Measurements from ENCODE around the gene GRIN2A. TPM values are rescaled to one million over a fixed set of nuclear protein-coding genes. Genes with fewer than 3 reads are reported as not detected.

GRIN2A gene
- total RNA-seq, 1 donor: 3.4 TPM

- no peak overlapping the region for H3K4me3 ChIP-seq (ENCODE audit: low read depth, low read length)
- TF ChIP-seq, protein P1, sequence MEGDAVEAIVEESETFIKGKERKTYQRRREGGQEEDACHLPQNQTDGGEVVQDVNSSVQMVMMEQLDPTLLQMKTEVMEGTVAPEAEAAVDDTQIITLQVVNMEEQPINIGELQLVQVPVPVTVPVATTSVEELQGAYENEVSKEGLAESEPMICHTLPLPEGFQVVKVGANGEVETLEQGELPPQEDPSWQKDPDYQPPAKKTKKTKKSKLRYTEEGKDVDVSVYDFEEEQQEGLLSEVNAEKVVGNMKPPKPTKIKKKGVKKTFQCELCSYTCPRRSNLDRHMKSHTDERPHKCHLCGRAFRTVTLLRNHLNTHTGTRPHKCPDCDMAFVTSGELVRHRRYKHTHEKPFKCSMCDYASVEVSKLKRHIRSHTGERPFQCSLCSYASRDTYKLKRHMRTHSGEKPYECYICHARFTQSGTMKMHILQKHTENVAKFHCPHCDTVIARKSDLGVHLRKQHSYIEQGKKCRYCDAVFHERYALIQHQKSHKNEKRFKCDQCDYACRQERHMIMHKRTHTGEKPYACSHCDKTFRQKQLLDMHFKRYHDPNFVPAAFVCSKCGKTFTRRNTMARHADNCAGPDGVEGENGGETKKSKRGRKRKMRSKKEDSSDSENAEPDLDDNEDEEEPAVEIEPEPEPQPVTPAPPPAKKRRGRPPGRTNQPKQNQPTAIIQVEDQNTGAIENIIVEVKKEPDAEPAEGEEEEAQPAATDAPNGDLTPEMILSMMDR (IDR thresholded peaks at IDR 0.05; ENCODE audit: insufficient read depth, low read length): no peak
Measured at GRCh38 chr16:9869776-9870175, 312.5 kb downstream of the GRIN2A start.

GRCh38 chr16:9868606-9869149 is 313.6 kb downstream of the GRIN2A start:
- no peak for DNase-seq (ENCODE audit: low read depth)
- no peak overlapping the region for H3K4me3 ChIP-seq (ENCODE audit: low read depth, low read length)
- TF ChIP-seq, protein P1 (IDR thresholded peaks at IDR 0.05; ENCODE audit: insufficient read depth, low read length): no peak

More at GRCh38 chr16:9869776-9870175, 312.5 kb downstream of the GRIN2A start:
- peak; percentile 13 for DNase-seq (ENCODE audit: low read depth)

- TF ChIP-seq, protein P1 (IDR thresholded peaks at IDR 0.05; ENCODE audit: insufficient read depth, low read length): no peak
- no peak for DNase-seq (ENCODE audit: low read depth)
- H3K4me3 ChIP-seq (ENCODE audit: low read depth, low read length): no peak overlapping the region
Measured at GRCh38 chr16:9867176-9867575, 315.1 kb downstream of the GRIN2A start.

DNA sequence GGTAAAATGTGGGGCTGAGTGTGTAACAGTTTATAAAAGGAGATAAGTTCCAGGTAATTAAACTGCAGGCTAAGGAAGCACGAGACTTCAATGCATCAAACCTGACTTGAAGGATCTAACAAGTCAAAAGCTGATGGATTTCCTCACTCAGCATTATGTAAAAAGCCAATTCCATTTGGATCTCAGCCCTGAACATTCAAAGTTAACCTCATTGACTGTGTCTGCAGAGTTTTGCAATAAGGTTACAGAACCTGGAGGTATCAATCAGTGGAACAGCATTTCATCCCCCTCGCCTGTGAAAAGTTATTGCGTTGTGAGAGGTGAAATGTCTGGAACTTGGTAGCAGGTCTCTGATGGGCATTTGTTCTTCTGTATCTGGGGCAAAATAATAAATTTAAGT is 317.8 kb downstream of the GRIN2A start:
- TF ChIP-seq, protein P1 (IDR thresholded peaks at IDR 0.05; ENCODE audit: insufficient read depth, low read length): no peak
- H3K4me3 ChIP-seq (ENCODE audit: low read depth, low read length): no peak overlapping the region
- DNase-seq (ENCODE audit: low read depth): no peak

- TF ChIP-seq, protein P1 (IDR thresholded peaks at IDR 0.05; ENCODE audit: insufficient read depth, low read length): no peak
- no peak overlapping the region for H3K4me3 ChIP-seq (ENCODE audit: low read depth, low read length)
- DNase-seq (ENCODE audit: low read depth): no peak
Measured at GRCh38 chr16:9862327-9862726, 319.9 kb downstream of the GRIN2A start.

DNA sequence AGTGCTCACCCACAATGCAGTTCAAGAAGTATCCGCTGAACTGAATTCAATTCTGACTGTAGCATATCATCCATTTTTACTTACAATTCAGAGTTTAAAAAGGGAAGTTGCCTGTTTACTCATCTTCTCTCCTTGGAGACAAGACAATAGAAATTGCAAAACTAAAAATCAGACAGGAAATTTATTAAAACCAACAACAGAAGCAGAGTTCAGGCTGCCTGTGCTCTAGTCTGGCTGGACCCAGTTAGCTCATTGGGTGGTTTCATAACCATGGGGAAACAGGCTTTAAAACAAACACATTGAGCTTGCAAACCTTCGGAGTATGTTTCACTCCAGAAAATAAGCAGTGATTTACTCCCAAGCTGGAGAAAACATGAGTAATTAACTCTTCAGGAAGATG is 321.4 kb downstream of the GRIN2A start:
- TF ChIP-seq, protein P1 (IDR thresholded peaks at IDR 0.05; ENCODE audit: insufficient read depth, low read length): no peak
- no peak for DNase-seq (ENCODE audit: low read depth)
- H3K4me3 ChIP-seq (ENCODE audit: low read depth, low read length): no peak overlapping the region
